Stimulated activated CD8-positive, alpha-beta memory T cell treated with anti-CD3 and anti-CD28 coated beads, Interleukin-7, amount 100 ng/mL, for 4 hours (primary cell): Measurements from ENCODE around the gene PPP6R3.
"Not testable (repeated sequence)": the region's sequence is repeated elsewhere in the genome, so short reads cannot be mapped to it uniquely, and the experiment has no call there.

Source experiments
- DNase-seq, 2 donors: peaks; one replicate each; pipeline ENCODE4 v3.0.0-alpha.2; 2020; ENCODE audit warnings: low read depth in 2 of 2

PPP6R3 gene

DNA sequence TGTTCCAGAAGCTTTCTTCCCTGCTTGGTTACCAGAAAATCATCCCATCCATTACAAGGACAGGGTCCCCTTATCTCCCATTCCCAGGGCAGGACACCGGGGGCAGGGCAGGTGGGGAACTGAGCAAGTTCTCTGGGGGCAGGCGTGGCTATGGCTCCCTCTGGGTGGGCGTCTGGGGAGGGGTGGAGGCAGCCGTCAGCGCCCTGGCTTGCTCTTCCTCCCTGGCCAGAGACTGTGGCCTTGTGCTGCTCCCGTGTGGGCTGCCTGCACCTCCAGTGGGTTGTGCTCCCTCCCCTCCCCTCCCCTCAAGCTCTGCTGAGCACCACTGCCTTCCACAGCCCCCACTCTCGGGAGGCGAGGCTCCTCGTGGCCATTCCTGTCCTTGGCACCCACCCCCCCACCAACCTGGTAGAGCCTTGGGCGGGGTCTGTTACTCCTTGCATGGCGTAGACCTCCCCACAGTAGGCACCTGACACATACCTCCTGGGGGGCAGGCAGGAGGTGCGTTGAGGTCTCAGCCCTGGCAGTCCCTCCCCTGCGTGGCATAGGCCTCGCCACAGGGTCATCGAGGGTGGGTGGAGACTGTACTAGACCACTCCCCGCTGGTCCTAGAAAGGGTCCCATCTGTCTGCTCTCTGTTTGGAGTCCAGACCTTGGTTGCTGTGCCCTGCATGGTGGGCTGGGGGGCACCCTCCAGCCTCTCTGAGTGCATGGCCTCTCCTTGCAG is 24.2 kb upstream of the PPP6R3 start:
- no peak for DNase-seq

- DNase-seq = no peak
Observed at GRCh38 chr11:68436985-68437926, 23.3 kb upstream of the PPP6R3 start.

DNA sequence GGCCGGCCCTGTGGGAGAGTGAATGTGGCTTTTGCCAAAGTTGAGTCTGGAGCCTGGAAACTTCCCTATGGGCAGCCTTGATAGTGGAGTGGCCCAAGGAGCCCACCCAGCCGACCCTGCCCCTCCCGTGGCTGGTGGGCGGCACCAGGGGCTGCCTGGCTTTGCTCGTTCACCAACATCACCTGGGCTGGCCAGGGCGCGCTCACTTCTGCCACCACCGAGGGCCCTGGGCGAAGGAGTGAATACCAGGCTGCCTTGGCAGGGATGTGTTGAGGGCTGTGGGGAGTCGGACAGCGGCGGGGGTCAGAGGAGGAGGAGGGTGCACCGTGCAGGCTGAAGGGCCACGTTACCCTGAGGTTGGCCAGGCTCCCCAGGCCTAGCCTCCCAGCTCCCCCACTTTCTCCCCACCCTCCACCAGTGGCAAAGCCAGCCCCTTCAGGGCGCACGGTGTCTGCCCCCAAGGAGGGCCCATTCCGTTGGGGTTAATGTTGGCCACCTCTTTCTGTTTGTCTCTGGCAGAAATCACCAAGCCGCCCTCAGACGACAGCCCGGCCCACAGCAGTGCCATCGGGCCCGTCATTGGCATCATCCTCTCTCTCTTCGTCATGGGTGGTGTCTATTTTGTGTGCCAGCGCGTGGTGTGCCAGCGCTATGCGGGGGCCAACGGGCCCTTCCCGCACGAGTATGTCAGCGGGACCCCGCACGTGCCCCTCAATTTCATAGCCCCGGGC is 22.5 kb upstream of the PPP6R3 start:
- no peak for DNase-seq

DNA sequence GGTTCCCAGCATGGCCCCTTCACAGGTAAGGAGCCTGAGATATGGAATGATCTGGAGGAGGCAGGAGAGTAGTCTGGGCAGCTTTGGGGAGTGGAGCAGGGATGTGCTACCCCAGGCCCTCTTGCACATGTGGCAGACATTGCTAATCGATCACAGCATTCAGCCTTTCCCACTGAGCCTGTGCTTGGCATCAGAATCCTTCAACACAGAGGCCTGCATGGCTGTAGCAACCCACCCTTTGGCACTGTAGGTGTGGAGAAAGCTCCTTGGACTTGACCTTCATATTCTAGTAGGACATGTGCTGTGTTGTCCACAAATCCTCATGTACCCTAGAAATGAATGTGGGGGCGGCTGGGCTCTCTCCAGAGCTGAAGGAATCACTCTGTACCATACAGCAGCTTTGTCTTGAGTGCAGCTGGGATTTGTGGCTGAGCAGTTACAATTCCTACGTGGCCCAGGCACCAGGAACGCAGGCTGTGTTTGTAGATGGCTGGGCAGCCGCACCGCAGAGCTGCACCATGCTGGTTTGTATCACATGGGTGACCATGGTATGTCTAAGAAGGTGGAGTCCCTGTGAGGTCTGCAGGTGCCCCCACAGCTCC is 21.8 kb upstream of the PPP6R3 start:
- DNase-seq = no peak

DNA sequence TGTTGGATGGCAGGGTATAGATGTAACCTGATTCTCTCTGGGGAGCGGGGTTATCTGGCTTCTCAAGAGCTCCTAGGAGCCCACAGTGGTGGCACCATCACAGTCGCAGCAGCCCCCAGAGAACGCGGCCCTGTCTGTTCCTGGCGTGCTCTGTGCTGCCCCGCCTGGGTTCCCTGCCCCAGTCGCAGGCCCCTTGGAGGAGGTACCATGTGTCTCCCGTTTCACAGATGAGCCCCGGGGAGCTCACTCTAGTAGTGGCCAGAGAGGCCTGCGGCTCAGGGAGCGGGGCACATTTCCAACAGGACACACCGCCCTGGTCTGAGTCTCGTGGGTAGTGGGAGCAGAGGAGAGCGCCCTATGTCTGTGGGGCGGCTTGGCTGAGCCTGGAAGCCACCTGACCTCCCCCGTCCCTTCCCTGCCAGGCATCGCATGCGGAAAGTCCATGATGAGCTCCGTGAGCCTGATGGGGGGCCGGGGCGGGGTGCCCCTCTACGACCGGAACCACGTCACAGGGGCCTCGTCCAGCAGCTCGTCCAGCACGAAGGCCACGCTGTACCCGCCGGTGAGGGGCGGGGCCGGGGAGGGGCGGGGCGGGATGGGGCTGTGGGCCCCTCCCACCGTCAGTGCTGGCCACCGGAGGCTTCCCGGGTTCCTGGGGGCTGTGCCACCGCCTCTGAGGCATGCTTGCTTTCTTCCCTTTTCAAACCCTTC is 21.0 kb upstream of the PPP6R3 start:
- no peak for DNase-seq

GRCh38 chr11:68440224-68440623 is 20.3 kb upstream of the PPP6R3 start:
- DNase-seq = no peak

GRCh38 chr11:68441466-68442230 is 18.9 kb upstream of the PPP6R3 start:
- DNase-seq = no peak

DNA sequence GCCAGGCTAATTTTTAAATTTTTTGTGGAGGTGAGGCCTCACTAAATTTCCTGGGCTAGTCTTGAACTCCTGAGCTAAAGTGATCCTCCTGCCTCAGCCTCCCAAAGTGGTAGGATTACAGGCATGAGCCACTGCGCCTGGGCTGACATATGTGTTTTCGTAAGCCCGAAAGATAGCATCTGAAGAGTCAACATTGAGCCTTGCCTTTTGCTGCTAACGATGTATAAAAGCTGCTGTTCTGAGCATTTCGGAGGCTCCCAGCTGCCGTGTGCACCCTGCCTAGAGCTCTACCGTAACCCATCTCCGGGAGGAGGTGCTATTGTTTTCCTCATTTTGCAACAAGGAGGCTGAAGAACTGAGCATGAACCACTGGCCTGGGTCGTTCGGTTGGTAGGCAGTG is 18.1 kb upstream of the PPP6R3 start:
- no peak for DNase-seq

DNA sequence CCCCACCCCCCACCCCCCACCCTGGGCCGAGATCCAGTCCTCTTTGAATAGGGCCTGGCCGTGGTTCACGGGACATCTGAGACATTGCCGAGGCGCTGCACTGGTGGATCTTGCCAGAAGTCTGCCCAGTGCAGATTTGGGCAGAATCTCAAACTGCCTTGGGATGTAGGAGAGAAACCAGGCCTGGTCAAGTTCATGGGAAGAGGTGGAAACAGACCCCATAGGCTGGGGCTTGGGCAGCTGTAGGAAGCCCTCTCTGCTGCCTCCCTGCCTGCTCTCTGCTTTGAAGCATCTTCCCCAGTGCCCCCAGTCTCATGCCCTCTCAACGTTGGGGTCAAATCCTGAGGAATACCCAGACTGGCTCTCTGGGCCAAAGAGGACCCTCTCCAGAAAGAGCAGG is 16.0 kb upstream of the PPP6R3 start:
- DNase-seq = no peak

DNA sequence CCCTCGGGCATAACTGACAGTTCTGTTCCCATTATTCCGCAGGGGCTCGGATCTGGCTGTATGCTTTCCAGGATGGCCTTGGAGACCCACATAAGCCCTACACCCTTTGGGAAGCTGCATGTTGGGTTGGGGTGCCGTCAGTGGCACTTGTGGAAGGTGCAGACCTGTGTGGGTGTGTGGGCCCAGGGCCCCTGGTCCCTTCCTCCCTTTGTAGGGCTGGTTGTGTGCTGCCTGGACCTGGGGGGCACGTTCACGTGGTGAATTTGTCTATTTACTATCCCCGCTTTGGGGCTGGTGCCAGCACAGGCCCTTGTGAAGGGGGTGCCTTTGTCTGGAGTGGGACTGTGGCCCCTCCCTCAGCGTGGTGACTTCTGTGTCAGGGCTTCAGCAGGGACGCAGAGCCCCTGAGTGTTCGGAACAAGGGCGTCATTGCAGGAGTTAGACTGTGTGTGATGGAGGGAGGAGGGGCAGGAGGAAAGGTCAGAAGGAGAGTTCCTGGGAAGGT is 15.0 kb upstream of the PPP6R3 start:
- no peak for DNase-seq

DNA sequence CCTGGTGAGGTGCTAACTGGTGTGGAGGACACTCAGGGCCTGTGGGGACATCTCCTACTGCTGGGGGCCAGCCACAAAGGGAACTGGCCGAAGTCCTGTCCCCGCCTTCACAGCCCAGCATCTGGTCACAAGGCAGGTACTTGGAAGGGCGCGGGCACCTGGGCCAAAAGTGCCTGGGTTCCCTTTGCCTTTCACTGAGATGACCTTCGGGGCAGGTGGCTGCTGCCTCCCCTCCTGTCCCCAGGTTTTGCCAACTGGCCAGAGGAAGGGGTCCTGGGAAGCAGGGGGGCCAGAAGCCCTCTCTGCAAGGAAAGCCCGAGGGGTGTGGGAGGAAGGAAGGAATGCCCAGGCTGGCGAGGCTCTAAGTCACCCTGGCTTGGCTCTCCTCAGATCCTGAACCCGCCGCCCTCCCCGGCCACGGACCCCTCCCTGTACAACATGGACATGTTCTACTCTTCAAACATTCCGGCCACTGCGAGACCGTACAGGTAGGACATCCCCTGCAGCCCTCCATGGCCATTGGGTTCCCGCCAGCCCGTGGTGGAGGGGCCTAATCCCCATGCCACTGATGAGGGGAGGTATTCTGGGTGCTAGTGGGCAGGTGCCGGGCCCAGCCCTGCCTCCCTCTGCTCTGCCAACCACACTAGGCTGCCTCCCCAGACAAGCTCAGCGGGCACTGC is 14.4 kb upstream of the PPP6R3 start:
- no peak for DNase-seq

DNA sequence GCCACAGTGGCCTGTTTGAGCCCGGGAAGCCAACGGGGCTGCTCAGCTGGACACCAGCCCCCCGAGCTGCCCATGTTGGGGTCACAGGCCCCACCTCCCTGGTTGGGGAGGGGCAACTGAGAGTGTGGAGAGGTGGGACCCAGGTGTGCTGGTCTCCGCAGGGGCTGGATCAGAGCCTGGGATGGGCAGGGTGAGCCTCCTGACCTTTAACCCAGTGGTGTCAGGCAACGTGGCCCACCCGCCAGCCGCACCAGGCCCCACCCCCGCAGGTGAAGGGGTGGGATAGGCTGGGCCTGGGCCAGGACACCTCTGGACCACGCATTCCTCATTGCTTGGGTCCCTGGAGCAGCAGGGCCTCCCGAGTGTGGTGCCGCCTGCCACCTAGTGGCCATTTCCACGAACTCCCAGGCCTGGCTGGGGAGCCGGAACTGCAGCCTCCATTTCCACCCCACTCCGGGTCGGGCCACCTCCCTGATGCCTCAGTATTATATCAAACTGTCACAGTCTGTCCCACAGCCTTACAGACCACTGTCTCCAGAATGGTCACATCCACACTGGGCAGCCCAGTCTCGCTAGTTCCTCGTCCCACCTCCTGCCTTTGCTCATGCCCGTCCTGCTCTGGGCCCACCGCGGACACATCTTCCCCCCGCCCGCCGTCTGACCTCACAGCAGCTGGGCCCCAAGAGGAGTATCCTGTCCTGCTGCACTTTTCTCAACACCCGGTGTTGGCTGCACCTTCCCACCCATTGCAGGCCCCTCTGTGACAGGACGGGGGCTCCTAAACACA is 13.3 kb upstream of the PPP6R3 start:
- DNase-seq = peak; percentile 55 to 60

DNA sequence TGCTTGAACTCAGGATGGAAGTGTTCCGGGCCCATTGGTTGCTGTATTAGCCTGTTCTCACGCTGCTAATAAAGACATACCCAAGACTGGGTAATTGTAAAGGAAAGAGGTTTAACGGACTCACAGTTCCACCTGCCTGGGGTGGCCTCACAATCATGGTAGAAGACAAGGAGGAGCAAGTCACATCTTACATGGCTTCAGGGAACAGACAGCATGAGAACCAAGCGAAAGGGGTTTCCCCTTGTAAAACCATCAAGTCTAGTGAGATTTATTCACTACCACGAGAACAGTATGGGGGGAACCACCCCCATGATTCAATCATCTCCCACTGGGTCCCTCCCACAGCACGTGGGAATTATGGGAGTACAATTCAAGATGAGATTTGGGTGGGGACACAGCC is 12.6 kb upstream of the PPP6R3 start:
- not testable (repeated sequence) for DNase-seq

GRCh38 chr11:68448604-68449011 is 11.9 kb upstream of the PPP6R3 start:
- no peak for DNase-seq

DNA sequence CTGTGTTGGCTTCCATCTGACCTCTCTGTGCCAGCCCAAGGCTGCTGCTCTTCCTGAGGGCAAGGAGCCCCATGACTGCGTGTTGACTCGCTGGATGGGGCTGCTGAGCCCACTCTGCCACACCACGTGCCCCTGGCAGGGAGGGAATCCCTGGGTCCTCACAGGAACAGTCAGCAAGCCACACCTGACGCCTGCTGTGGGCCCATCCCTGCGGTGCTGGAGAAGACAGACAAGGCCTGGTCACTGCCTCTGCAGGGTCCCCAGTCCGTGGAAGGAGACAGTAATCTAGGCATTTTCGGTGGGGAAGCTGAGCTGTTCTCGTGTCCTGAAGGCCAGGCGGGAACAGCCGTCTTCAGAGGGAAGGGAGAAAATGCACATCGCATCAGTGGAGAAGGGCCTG is 10.6 kb upstream of the PPP6R3 start:
- no peak for DNase-seq

DNA sequence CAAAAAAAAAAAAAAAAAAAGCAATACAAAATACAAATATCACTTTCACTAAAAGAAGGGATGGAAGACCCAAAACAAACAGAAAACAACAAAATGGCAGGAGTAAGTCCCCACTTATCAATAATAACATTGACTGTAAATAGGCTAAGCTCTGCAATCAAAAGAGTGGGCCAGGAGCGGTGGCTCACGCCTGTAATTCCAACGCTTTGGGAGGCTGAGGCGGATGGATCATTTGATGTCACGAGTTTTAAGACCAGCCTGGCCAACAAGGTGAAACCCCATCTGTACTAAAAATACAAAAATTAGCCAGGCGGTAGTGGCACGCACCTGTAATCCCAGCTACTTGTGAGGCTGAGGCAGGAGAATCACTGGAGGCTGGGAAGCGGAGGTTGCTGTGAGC is 9.8 kb upstream of the PPP6R3 start:
- no peak for DNase-seq

- DNase-seq = no peak
Observed at GRCh38 chr11:68454767-68455166, 5.8 kb upstream of the PPP6R3 start.

DNA sequence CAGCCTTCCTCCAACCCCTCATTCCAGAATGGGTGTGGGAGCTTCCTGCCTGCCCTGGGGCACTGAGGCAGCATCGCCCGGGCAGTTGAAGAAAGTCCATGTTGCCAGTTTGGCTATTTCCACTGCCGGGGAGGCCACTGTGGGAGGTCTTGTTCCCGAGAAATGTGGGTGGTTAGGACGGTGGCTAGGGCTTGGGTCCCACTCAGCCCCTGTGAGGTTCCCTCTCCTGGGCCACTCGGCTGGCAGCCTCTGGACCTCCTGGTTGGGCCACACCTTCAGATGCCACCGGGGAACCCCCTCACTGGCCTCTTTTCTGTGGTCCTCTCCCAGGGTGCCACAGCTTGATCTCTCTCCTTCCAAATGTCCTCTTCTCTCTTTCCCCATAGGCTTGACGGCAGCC is 5.1 kb upstream of the PPP6R3 start:
- DNase-seq = no peak
